ENCODE measurements around the gene TNIP3.

The TNIP3 gene

DNA sequence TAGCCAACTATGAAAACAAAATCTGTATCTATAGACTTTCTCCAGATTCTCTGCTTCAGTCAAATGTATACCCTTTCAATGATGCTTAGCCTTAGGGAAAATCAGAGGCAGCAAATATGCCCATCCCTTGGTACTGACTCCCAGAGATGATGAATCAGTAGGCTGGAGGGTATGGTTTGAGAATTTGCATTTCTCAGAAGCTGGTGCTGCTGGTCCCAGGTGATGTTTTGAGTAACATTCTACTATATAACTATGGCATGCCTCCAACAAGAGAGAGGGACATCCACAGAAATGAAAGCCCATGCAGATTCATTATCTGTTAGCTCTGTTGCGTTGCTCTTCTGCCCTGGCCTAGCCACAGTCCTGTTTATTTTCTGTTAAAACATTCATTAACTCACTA, 13.6 kb downstream of the TNIP3 start:
- H3K4me3 ChIP-seq, result no peak overlapping the region
- no peaks in the 10 kb centered on the region for H3K9me3 ChIP-seq
- H3K4me1 ChIP-seq, result no peaks in the 10 kb centered on the region
- no peak for DNase-seq
- TF ChIP-seq CTCF (IDR thresholded peaks at IDR 0.05), result no peak
- no peaks in the 10 kb centered on the region for H3K36me3 ChIP-seq
- H3K27me3 ChIP-seq, result no peaks in the 10 kb centered on the region
- intact Hi-C loops (cut with DNase I; ENCODE audit: low total_unique reads), result no loop called here
- no peak overlapping the region for H3K27ac ChIP-seq

- no peak for DNase-seq
- no peak overlapping the region for H3K27ac ChIP-seq
- H3K27me3 ChIP-seq, result no peaks in the 10 kb centered on the region
- TF ChIP-seq CTCF (IDR thresholded peaks at IDR 0.05), result no peak
- H3K36me3 ChIP-seq, result no peaks in the 10 kb centered on the region
- no peaks in the 10 kb centered on the region for H3K9me3 ChIP-seq
- no peak overlapping the region for H3K4me3 ChIP-seq
- no peaks in the 10 kb centered on the region for H3K4me1 ChIP-seq
- intact Hi-C loops (cut with DNase I; ENCODE audit: low total_unique reads), result no loop called here
Measured at GRCh38 chr4:121150003-121150402, 14.1 kb downstream of the TNIP3 start.

- no peaks in the 10 kb centered on the region for H3K9me3 ChIP-seq
- DNase-seq, result no peak
- no peaks in the 10 kb centered on the region for H3K27me3 ChIP-seq
- H3K4me3 ChIP-seq, result no peak overlapping the region
- H3K4me1 ChIP-seq, result no peaks in the 10 kb centered on the region
- intact Hi-C loops (cut with DNase I; ENCODE audit: low total_unique reads), result no loop called here
- no peak overlapping the region for H3K27ac ChIP-seq
- no peaks in the 10 kb centered on the region for H3K36me3 ChIP-seq
- TF ChIP-seq CTCF (IDR thresholded peaks at IDR 0.05), result no peak
Measured at GRCh38 chr4:121148621-121149020, 15.5 kb downstream of the TNIP3 start.

- no peaks in the 10 kb centered on the region for H3K27me3 ChIP-seq
- intact Hi-C loops (cut with DNase I; ENCODE audit: low total_unique reads), result no loop called here
- no peak for TF ChIP-seq CTCF (IDR thresholded peaks at IDR 0.05)
- H3K27ac ChIP-seq, result no peak overlapping the region
- H3K36me3 ChIP-seq, result no peaks in the 10 kb centered on the region
- H3K9me3 ChIP-seq, result no peaks in the 10 kb centered on the region
- H3K4me1 ChIP-seq, result no peaks in the 10 kb centered on the region
- no peak for DNase-seq
- no peak overlapping the region for H3K4me3 ChIP-seq
Measured at GRCh38 chr4:121148000-121148399, 16.1 kb downstream of the TNIP3 start.

GRCh38 chr4:121146530-121146929, 17.6 kb downstream of the TNIP3 start:
- intact Hi-C loops (cut with DNase I; ENCODE audit: low total_unique reads), result no loop called here
- H3K36me3 ChIP-seq, result no peaks in the 10 kb centered on the region
- H3K27ac ChIP-seq, result no peak overlapping the region
- H3K27me3 ChIP-seq, result no peaks in the 10 kb centered on the region
- no peak for TF ChIP-seq CTCF (IDR thresholded peaks at IDR 0.05)
- no peak overlapping the region for H3K4me3 ChIP-seq
- no peaks in the 10 kb centered on the region for H3K9me3 ChIP-seq
- no peaks in the 10 kb centered on the region for H3K4me1 ChIP-seq
- no peak for DNase-seq

DNA sequence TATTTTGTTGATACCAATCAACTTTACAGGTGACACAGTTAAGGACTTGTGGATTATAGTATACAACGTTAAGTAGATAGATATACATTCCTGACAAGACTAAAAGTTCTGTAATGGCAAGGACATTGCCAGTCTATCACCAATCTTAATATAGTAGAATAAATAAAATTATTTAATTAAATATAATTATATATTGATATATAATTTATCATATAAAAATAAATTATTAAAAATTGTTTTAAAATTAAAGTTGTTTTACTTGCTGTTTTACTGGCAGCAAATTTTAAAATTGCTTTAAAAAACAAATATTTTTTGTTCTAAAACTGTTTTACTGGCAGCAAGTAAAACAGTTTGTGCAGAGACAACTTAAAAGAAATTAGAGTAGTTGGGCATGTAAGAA, 18.7 kb downstream of the TNIP3 start:
- intact Hi-C loops (cut with DNase I; ENCODE audit: low total_unique reads), result no loop called here
- Histone ChIP-seq H3K9me3 (no peaks in the 10 kb centered on the region), H3K4me1 (no peaks in the 10 kb centered on the region), H3K4me3 (no peak overlapping the region), H3K27ac (no peak overlapping the region), H3K27me3 (no peaks in the 10 kb centered on the region), H3K36me3 (no peaks in the 10 kb centered on the region)
- DNase-seq, result no peak
- TF ChIP-seq CTCF (IDR thresholded peaks at IDR 0.05), result no peak
